ENCODE results near the gene CITED1.

The CITED1 gene

GRCh38 chrX:72269671-72270251 is 36.0 kb downstream of the CITED1 start:
- no peak for DNase-seq

- DNase-seq: no peak
Measured at GRCh38 chrX:72268597-72269365, 36.9 kb downstream of the CITED1 start.

GRCh38 chrX:72265263-72265662 is 40.5 kb downstream of the CITED1 start:
- DNase-seq: no peak

GRCh38 chrX:72262077-72262476 is 43.6 kb downstream of the CITED1 start:
- DNase-seq: no peak

- DNase-seq: no peak
Measured at GRCh38 chrX:72260448-72260847, 45.3 kb downstream of the CITED1 start.

GRCh38 chrX:72258174-72258573 is 47.5 kb downstream of the CITED1 start:
- no peak for DNase-seq

GRCh38 chrX:72255864-72256263 is 49.9 kb downstream of the CITED1 start:
- DNase-seq: no peak

- DNase-seq: no peak
Measured at GRCh38 chrX:72255445-72255844, 50.3 kb downstream of the CITED1 start.

- no peak for DNase-seq
Measured at GRCh38 chrX:72254816-72255215, 50.9 kb downstream of the CITED1 start.

- DNase-seq: no peak
Measured at GRCh38 chrX:72253686-72254085, 52.0 kb downstream of the CITED1 start.
